Posterior vena cava (tissue), 2 donors: ENCODE measurements around the gene SLC39A12. TPM values are rescaled to one million over a fixed set of nuclear protein-coding genes. Genes with fewer than 3 reads are reported as not detected.

Source experiments
- total RNA-seq, 2 donors: library from RNA; stranded (reverse); fragmentation: NEBNext Ultra II Directional; extraction: Animal tissue kit (Norgen Biotek cat#: 25700); gene quantifications; one replicate each; pipeline ENCODE4 v1.2.1, GENCODE V29; 2021
- donor health status: DM: yes; HTN: yes; CAD: no.
- donor health status: DM: yes; HTN: yes; CAD: no.

Gene SLC39A12
- total RNA-seq, 2 donors from 2014 or later = 0.10 to 0.32 TPM

Other genes starting within 250 kb of the SLC39A12 start
- 1 to 10 TPM; 1.0 to 2.2 TPM for gene TMEM236, start 199.7 kb upstream of the SLC39A12 start, total RNA-seq
- 100 to 1,000 TPM in 1 of 2 donors, 10 to 100 TPM in 1; 71.1 to 157 TPM for gene MRC1, start 142.6 kb upstream of the SLC39A12 start, total RNA-seq
- 10 to 100 TPM; 16.8 to 21.6 TPM for gene CACNB2, start 188.5 kb downstream of the SLC39A12 start, total RNA-seq